ENCODE results near the gene APIP. TPM values are rescaled to one million over a fixed set of nuclear protein-coding genes. Genes with fewer than 3 reads are reported as not detected.

APIP gene
- total RNA-seq (2021): 24.3 to 26.9 TPM (median 25.9 TPM) in 3 replicates
- Bru-seq, nascent RNA: percentile 81 among the genes with signal in this experiment
- long read RNA-seq, experiment 1, transcript APIP-201 (7 exons, 1,366 nt): major isoform, 54 of 66 reads
- long read RNA-seq, experiment 1, partial matches to known transcripts: 5 of 66 reads
- long read RNA-seq, experiment 1, other reads (novel, unspliced or antisense): 7 of 66 reads
- long read RNA-seq, experiment 2, transcript APIP-201 (7 exons, 1,366 nt): major isoform, 40 of 55 reads
- long read RNA-seq, experiment 2, partial matches to known transcripts: 3 of 55 reads
- long read RNA-seq, experiment 2, other reads (novel, unspliced or antisense): 12 of 55 reads
- long read RNA-seq, experiment 3, transcript APIP-201 (7 exons, 1,366 nt): major isoform, 113 of 120 reads
- long read RNA-seq, experiment 3, partial matches to known transcripts: 1 of 120 reads
- long read RNA-seq, experiment 3, other reads (novel, unspliced or antisense): 6 of 120 reads

- ATAC-seq (peak; percentile 90), DNase-seq (ENCODE audit: low spot score) (peak; percentile 100)
- ChIA-PET POLR2A (interaction anchor here (0.6 kb wide), 1 partner anchor 173 kb away, joined by 4 read pairs; no protein-coding TSS in a partner anchor), CTCF (interaction anchor here (1.5 kb wide), 1 partner anchor 330 kb away, joined by 6 read pairs; no protein-coding TSS in a partner anchor)
- Mint-ChIP-seq H3K9me3 (peaks cover 10% of the 10 kb centered on the region), H3K4me1 (peaks cover 19% of the 10 kb centered on the region), H3K4me3 (peak within 1 kb of the TSS; percentile 98), H3K27me3 (ENCODE audit: low read depth) (no peaks in the 10 kb centered on the region), H3K27ac (peak within 1 kb of the TSS; percentile 99), H3K36me3 (peaks cover 19% of the 10 kb centered on the region)
- TF ChIP-seq SP1 (CRISPR knock-in tag; conservative IDR thresholded peaks at IDR 0.05) (peak; percentile 90), ZNF219 (CRISPR knock-in tag; IDR thresholded peaks at IDR 0.05; ENCODE audit: borderline replicate concordance) (no peak), PREB (CRISPR knock-in tag; IDR thresholded peaks at IDR 0.05; ENCODE audit: borderline replicate concordance) (no peak), NFYB (CRISPR knock-in tag; conservative IDR thresholded peaks at IDR 0.05; ENCODE audit: low read depth) (no peak; the same call in 1 of the 2 replicates), TEAD4 (CRISPR knock-in tag; IDR thresholded peaks at IDR 0.05) (no peak), E2F4 (CRISPR knock-in tag; IDR thresholded peaks at IDR 0.05; ENCODE audit: borderline replicate concordance, low read depth) (0 out of 2 replicates have a peak, but pooled peaks have one; percentile 42), TEAD1 (CRISPR knock-in tag; IDR thresholded peaks at IDR 0.05) (peak; percentile 11; the same call in 1 of the 2 replicates), GABPB1 (CRISPR knock-in tag; IDR thresholded peaks at IDR 0.05) (peak; percentile 32; the same call in 1 of the 2 replicates), RELA (CRISPR knock-in tag; IDR thresholded peaks at IDR 0.05; ENCODE audit: borderline replicate concordance) (no peak), CREB1 (CRISPR knock-in tag; IDR thresholded peaks at IDR 0.05) (no peak), JUN (CRISPR knock-in tag; IDR thresholded peaks at IDR 0.05) (0 out of 2 replicates have a peak, but pooled peaks have one; percentile 22), FOXK1 (CRISPR knock-in tag; IDR thresholded peaks at IDR 0.05) (peak; percentile 25; the same call in 1 of the 2 replicates), NR2C2 (CRISPR knock-in tag; IDR thresholded peaks at IDR 0.05) (no peak), MAX (CRISPR knock-in tag; IDR thresholded peaks at IDR 0.05) (peak; percentile 57; the same call in 1 of the 2 replicates), ERG (CRISPR knock-in tag; IDR thresholded peaks at IDR 0.05) (no peak), ESRRA (CRISPR knock-in tag; IDR thresholded peaks at IDR 0.05; ENCODE audit: borderline replicate concordance) (no peak), HMGXB4 (CRISPR knock-in tag; IDR thresholded peaks at IDR 0.05) (peak; percentile 81; the same call in 1 of the 2 replicates), USF2 (CRISPR knock-in tag; IDR thresholded peaks at IDR 0.05) (peak; percentile 24; the same call in 1 of the 2 replicates), RORB (CRISPR knock-in tag; IDR thresholded peaks at IDR 0.05) (no peak), NFATC4 (CRISPR knock-in tag; IDR thresholded peaks at IDR 0.05) (0 out of 2 replicates have a peak, but pooled peaks have one; percentile 53), ATF3 (CRISPR knock-in tag; conservative IDR thresholded peaks at IDR 0.05) (no peak), ARID4B (CRISPR knock-in tag; IDR thresholded peaks at IDR 0.05; ENCODE audit: borderline replicate concordance) (peak; percentile 49; the same call in 1 of the 2 replicates)
Observed at GRCh38 chr11:34916015-34916842, at the start of gene APIP, which contains the start of gene PDHX. Gene APIP (minus strand): TSS chr11:34916379. CDS start chr11:34916284, 95 bp downstream. Gene PDHX (plus strand): TSS chr11:34916618. CDS start chr11:34916656, 38 bp downstream.
